Upper lobe of left lung (tissue), 6 donors: ENCODE measurements around the gene SVIL. TPM values are rescaled to one million over a fixed set of nuclear protein-coding genes. Genes with fewer than 3 reads are reported as not detected.

Experiments used
- ATAC-seq, 2 donors: fragments of 200-7000 bp; cut with Tn5 transposase; one replicate each; pipeline ENCODE4 v1.9.1; 2022; ENCODE audit warnings: mild to moderate bottlenecking in 2 of 2, moderate library complexity in 2 of 2; ENCODE audit not compliant: low FRiP score in 2 of 2
- DNase-seq, 2 donors: peaks; one replicate each; pipeline ENCODE4 v3.0.0-alpha.2; 2019 to 2020
- H3K27ac ChIP-seq, 4 donors: fragments of 200-600 bp; sonication (generic); one replicate each; pipeline ENCODE4 v1.5.1; 2016 to 2019
- H3K27me3 ChIP-seq, 4 donors: fragments of 200-600 bp; sonication (generic); one replicate each; pipeline ENCODE4 v1.5.1; 2017 to 2019
- H3K36me3 ChIP-seq, 4 donors: fragments of 200-600 bp; sonication (generic); one replicate each; pipeline ENCODE4 v1.5.1; 2016 to 2019
- H3K4me1 ChIP-seq, 4 donors: fragments of 200-600 bp; sonication (generic); one replicate each; pipeline ENCODE4 v1.5.1; 2018 to 2019
- H3K4me3 ChIP-seq, 4 donors: fragments of 200-600 bp; sonication (generic); one replicate each; pipeline ENCODE4 v1.5.1; 2017 to 2019; ENCODE audit warnings: mild to moderate bottlenecking in 2 of 4, moderate library complexity in 1 of 4
- H3K9me3 ChIP-seq, 4 donors: fragments of 200-600 bp; sonication (generic); one replicate each; pipeline ENCODE4 v1.5.1; 2018 to 2019
- EP300 ChIP-seq, 4 donors: sonication (generic); formaldehyde crosslinking; IDR thresholded peaks; one replicate each; pipeline ENCODE4 v1.5.1; 2017; ENCODE audit warnings: antibody characterized with exemption in 4 of 4, control low read depth in 2 of 4
- POLR2A ChIP-seq, 4 donors: fragments of 450-650 bp; IDR thresholded peaks; one replicate each; pipeline ENCODE4 v1.5.1; 2016 to 2017; ENCODE audit warnings: antibody characterized with exemption in 4 of 4, mild to moderate bottlenecking in 2 of 4
- POLR2AphosphoS5 ChIP-seq, 2 donors: sonication (generic); formaldehyde crosslinking; IDR thresholded peaks; one replicate each; pipeline ENCODE4 v1.5.1; 2017; ENCODE audit warnings: antibody characterized with exemption in 2 of 2
- WGBS, 2 donors: methylation state at CpG; one replicate each; pipeline ENCODE4 v1.1.5; 2017 to 2018; 5-methylcytosine and 5-hydroxymethylcytosine counted together
- total RNA-seq, 6 donors: library from RNA; depleted of rRNA in 4 of 6; stranded (reverse); fragments of >200 nt in 4 of 6; gene quantifications; one replicate each; pipeline versions ENCODE4 v1.1.0 to v1.2.1, GENCODE V29; 2016 to 2021
- TF ChIP-seq, protein P1 (sequence below), 6 experiments: fragments of 450-650 bp in 4 of 6; fragments of 200-600 bp in 2 of 6; sonication (generic) in 2 of 6; IDR thresholded peaks; one replicate each; pipeline ENCODE4 v1.5.1; 2016 to 2019; ENCODE audit warnings: antibody characterized with exemption in 6 of 6
- donor health status: DM: no; HTN: no; CAD: no; lungs with moderate emphysema.
- donor health status: DM: no; HTN: yes; CAD: no; lungs with severe emphysema.

The SVIL gene
- total RNA-seq, 6 donors from 2014 or later = 65.5 to 137 (median 105) TPM

DNA sequence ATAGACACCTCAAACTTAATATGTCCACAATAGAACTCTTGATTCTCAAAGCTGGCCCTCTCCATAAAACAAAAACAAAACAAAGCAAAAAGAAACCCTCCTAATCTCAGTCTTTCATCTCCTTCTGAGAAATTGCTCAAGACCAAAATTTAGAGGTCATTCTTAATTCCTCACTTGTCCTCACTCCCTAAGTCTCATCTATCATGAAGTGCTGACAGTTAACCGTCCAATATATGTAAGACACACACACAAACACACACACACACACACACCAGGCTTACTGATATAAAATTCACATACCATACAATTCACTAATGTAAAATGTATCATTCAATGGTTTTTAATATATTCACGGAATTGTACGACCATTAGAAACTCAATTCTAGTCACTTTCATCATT, 17.0 kb upstream of the SVIL start:
- Histone ChIP-seq H3K4me1 (peaks cover 3 to 26% (median 6%) of the 10 kb centered on the region in 4 donors), H3K36me3 (peaks cover 0 to 4% (median 2%) of the 10 kb centered on the region in 4 donors), H3K4me3 (no peak overlapping the region), H3K27me3 (no peaks in the 10 kb centered on the region), H3K27ac (no peak overlapping the region), H3K9me3 (peaks cover 0 to 6% (median 4%) of the 10 kb centered on the region in 4 donors)
- WGBS, 2 donors = 94 to 97% methylated on average over 3 of the region's 3 CpGs
- no peak for TF ChIP-seq EP300 (IDR thresholded peaks at IDR 0.05)
- no peak for TF ChIP-seq POLR2A (IDR thresholded peaks at IDR 0.05)
- TF ChIP-seq POLR2AphosphoS5 (IDR thresholded peaks at IDR 0.05) = no peak
- TF ChIP-seq, protein P1, sequence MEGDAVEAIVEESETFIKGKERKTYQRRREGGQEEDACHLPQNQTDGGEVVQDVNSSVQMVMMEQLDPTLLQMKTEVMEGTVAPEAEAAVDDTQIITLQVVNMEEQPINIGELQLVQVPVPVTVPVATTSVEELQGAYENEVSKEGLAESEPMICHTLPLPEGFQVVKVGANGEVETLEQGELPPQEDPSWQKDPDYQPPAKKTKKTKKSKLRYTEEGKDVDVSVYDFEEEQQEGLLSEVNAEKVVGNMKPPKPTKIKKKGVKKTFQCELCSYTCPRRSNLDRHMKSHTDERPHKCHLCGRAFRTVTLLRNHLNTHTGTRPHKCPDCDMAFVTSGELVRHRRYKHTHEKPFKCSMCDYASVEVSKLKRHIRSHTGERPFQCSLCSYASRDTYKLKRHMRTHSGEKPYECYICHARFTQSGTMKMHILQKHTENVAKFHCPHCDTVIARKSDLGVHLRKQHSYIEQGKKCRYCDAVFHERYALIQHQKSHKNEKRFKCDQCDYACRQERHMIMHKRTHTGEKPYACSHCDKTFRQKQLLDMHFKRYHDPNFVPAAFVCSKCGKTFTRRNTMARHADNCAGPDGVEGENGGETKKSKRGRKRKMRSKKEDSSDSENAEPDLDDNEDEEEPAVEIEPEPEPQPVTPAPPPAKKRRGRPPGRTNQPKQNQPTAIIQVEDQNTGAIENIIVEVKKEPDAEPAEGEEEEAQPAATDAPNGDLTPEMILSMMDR (IDR thresholded peaks at IDR 0.05) = no peak
- no peak for ATAC-seq
- no peak for DNase-seq

DNA sequence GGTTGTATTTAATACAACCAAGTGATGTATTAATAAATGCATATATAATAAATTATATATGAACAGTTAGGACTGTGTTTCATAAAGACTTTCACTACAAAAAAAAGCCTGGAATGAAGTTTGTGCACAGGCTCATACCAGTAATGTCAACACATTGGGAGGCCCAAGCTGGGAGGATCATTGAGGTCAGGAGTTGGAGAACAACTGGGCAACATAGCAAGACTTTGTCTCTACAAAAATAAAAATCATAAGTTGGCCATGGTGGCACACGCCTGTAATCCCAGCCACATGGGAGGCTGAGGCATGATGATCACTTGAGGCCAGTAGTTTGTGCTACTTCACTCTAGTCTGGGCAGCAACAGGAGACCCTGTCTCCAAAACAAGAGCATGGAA, 15.8 kb upstream of the SVIL start:
- TF ChIP-seq EP300 (IDR thresholded peaks at IDR 0.05) = no peak
- TF ChIP-seq POLR2A (IDR thresholded peaks at IDR 0.05) = no peak
- TF ChIP-seq POLR2AphosphoS5 (IDR thresholded peaks at IDR 0.05) = no peak
- TF ChIP-seq, protein P1 (IDR thresholded peaks at IDR 0.05) = no peak
- Histone ChIP-seq H3K4me3 (no peak overlapping the region), H3K9me3 (no peaks in the 10 kb centered on the region), H3K27me3 (no peaks in the 10 kb centered on the region), H3K36me3 (no peaks in the 10 kb centered on the region), H3K4me1 (peaks cover 10 to 29% (median 13%) of the 10 kb centered on the region in 4 donors), H3K27ac (no peak overlapping the region)
- 93 to 95% methylated on average over 1 of the region's 1 CpG for WGBS, 2 donors
- no peak for ATAC-seq
- no peak for DNase-seq

DNA sequence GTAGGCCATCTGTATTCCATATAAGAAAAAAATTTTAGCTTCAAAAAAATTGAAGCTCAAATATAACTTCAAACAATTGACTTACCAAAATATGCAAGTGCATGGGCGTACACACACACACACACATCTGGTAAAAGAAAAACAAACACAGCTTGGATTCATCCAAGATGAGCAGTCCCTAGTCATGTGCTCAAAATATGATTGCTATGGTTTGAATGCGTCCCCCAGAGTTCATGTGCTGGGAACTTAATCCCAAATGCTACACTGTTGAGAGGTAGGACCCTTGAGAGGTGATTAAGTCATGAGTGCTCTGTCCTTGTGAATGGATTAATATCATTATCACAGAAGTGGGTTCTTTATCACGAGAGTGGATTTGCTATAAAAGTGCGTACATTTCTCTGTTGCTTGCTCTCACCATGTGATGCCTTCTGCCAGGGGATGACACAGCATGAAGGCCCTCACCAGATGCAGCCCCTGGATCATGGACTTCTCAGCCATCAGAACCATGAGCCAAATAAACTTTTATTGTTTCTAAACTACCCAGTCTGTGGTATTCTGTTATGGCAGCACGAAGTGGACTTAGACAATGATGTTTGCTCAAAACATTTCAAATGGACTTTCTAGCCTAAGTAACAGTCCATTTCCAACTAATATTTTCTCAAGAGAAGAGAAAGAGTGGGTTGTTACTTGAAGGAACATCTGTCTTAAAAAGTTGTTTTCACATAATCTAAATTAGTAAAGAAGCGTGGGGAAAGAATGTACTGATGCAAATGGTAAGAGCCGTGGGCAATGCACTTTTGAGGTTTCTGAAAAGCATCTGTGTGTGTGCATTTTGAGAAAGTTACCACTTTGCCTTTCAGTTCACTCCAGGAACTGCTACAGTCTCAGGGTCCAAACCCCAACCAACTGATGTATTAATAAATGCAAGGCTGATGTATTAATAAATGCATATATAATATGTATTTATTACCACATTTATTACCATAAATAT, 15.1 kb upstream of the SVIL start:
- Histone ChIP-seq H3K4me1 (peaks cover 10 to 29% (median 13%) of the 10 kb centered on the region in 4 donors), H3K27ac (no peak overlapping the region), H3K4me3 (no peak overlapping the region), H3K9me3 (no peaks in the 10 kb centered on the region), H3K36me3 (no peaks in the 10 kb centered on the region), H3K27me3 (no peaks in the 10 kb centered on the region)
- no peak for ATAC-seq
- DNase-seq = no peak
- TF ChIP-seq EP300 (IDR thresholded peaks at IDR 0.05) = no peak
- WGBS, 2 donors = 86 to 92% methylated on average over 7 of the region's 7 CpGs

DNA sequence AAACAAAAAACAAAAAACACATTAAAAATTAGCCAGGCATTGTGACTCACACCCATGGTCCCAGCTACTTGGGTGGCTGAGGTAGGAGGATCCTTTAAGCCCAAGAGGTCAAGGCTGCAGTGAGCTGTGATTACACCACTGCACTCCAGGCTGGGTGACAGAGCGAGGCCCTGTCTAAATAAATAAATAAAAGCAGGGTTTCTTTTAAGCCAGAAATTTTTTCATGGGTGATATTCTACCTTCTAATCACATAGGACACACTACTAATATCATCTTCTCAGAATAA, 14.2 kb upstream of the SVIL start:
- Histone ChIP-seq H3K4me3 (no peak overlapping the region), H3K9me3 (no peaks in the 10 kb centered on the region), H3K27ac (peak overlapping the region in 2 of 4 donors; percentile 6 to 28), H3K27me3 (no peaks in the 10 kb centered on the region), H3K36me3 (no peaks in the 10 kb centered on the region), H3K4me1 (peaks cover 10 to 29% (median 13%) of the 10 kb centered on the region in 4 donors)
- no peak for TF ChIP-seq POLR2AphosphoS5 (IDR thresholded peaks at IDR 0.05)
- no peak for TF ChIP-seq POLR2A (IDR thresholded peaks at IDR 0.05)
- no peak for TF ChIP-seq EP300 (IDR thresholded peaks at IDR 0.05)
- TF ChIP-seq, protein P1 (IDR thresholded peaks at IDR 0.05) = no peak
- 92 to 100% methylated on average over 1 of the region's 1 CpG for WGBS, 2 donors
- ATAC-seq = peak in 1 of 2 donors; percentile 14
- no peak for DNase-seq

DNA sequence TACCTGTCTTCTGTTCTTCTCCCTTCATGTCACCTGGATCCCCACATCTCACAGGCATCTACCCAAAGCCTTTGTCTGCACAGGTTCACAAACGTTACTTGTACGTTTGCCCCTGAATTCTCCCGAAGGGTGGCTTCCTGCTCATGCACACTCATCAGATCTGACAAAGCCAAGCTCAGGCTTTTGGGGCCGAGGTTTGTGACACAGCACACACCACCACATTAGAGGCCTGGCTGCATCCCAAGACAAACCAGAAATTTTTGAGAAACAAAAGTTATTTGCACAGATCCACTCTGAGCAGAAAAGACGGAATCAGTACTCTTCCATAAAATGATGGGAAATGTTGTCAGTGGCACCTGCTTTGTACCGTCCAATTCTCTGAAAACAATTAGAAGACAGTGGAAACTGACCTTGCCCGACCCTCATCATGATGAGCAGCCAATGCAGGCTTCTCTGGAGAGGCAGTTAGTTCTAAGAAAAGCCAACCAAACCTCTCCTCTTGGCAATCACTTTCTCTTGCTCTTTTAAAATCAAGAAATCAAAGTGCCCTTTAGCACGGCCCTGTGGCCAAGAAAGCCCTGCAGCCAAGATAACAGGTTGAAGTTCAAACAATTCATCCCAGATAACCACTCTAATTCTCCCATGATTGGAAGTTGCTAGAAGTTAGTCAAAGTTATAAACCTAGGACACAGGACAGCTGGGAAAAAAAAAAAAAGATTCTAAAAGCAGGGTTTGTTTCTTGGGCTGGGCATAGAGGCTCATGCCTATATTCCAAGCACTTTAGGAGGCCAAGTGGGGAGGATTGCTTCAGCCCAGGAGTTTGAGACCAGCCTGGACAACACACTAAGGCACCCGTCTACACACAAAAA, 13.6 kb upstream of the SVIL start:
- H3K9me3 ChIP-seq = no peaks in the 10 kb centered on the region
- ATAC-seq (peak in 1 of 2 donors; percentile 22), DNase-seq (no peak)
- no peak overlapping the region for H3K4me3 ChIP-seq
- TF ChIP-seq, protein P1 (IDR thresholded peaks at IDR 0.05) = no peak
- no peak for TF ChIP-seq POLR2AphosphoS5 (IDR thresholded peaks at IDR 0.05)
- no peak for TF ChIP-seq POLR2A (IDR thresholded peaks at IDR 0.05)
- TF ChIP-seq EP300 (IDR thresholded peaks at IDR 0.05) = no peak
- 66 to 69% methylated on average over 9 of the region's 9 CpGs for WGBS, 2 donors
- H3K27me3 ChIP-seq = no peaks in the 10 kb centered on the region
- no peaks in the 10 kb centered on the region for H3K36me3 ChIP-seq
- peaks cover 10 to 29% (median 13%) of the 10 kb centered on the region in 4 donors for H3K4me1 ChIP-seq
- H3K27ac ChIP-seq = peak overlapping the region in 2 of 4 donors; percentile 6 to 28
